ENCODE measurements around the gene PHC1. TPM values are rescaled to one million over a fixed set of nuclear protein-coding genes. Genes with fewer than 3 reads are reported as not detected.

Gene PHC1
- total RNA-seq, 2 donors from 2014 or later: 38.2 to 104 TPM

DNA sequence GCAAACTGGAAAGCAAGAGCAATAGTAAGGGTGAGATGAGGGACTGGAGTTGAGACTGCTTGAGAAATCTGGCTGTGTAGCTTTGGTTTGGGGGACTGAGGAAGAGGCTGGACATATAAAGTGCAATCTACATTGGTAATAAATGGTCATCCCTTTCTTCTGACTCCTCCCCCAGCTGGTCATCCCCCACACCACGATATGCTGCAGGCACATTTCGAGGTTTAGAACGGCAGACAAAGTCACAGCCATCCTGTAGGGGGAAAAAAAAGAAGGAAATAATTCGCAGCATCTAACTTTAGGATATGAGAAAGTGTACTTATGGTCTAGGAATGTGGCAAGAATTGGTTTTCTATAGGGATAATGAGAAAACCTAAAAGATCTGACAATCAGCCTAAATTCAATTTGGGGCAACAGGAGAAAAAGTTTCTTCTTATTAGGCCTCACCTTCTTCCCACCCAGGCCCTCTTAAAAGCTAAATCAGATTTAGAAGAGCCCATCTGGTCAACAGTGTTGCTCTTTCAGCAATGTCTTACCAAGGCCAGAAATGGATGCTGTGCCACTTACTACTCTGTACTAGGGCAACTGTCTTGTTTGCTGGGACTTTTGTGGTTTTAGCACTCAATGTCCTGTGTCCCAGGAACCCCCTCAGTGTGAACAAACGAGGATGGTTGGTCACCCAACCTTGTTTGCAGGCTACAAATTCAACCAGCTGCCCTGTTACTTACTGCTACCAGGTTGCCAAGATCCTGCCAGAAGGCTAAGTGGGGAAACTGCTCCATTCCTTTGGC, 27.6 kb downstream of the PHC1 start:
- no peaks in the 10 kb centered on the region for H3K27me3 ChIP-seq (replicated peaks; ENCODE audit: insufficient read depth)
- H3K4me3 ChIP-seq: no peak overlapping the region
- 75% methylated on average over 5 of the region's 5 CpGs for WGBS
- no peaks in the 10 kb centered on the region for H3K9me3 ChIP-seq
- H3K4me1 ChIP-seq (replicated peaks): no peaks in the 10 kb centered on the region
- no peak overlapping the region for H3K27ac ChIP-seq
- DNase-seq (ENCODE audit: low spot score): no peak
- intact Hi-C loops (cut with DNase I): no loop called here
- H3K36me3 ChIP-seq: peaks cover 4 to 13% of the 10 kb centered on the region in 2 donors
- TF ChIP-seq POLR2A (IDR thresholded peaks at IDR 0.05): no peak
- TF ChIP-seq, protein P1, sequence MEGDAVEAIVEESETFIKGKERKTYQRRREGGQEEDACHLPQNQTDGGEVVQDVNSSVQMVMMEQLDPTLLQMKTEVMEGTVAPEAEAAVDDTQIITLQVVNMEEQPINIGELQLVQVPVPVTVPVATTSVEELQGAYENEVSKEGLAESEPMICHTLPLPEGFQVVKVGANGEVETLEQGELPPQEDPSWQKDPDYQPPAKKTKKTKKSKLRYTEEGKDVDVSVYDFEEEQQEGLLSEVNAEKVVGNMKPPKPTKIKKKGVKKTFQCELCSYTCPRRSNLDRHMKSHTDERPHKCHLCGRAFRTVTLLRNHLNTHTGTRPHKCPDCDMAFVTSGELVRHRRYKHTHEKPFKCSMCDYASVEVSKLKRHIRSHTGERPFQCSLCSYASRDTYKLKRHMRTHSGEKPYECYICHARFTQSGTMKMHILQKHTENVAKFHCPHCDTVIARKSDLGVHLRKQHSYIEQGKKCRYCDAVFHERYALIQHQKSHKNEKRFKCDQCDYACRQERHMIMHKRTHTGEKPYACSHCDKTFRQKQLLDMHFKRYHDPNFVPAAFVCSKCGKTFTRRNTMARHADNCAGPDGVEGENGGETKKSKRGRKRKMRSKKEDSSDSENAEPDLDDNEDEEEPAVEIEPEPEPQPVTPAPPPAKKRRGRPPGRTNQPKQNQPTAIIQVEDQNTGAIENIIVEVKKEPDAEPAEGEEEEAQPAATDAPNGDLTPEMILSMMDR (IDR thresholded peaks at IDR 0.05): no peak
- no peak for TF ChIP-seq POLR2AphosphoS5 (IDR thresholded peaks at IDR 0.05)

DNA sequence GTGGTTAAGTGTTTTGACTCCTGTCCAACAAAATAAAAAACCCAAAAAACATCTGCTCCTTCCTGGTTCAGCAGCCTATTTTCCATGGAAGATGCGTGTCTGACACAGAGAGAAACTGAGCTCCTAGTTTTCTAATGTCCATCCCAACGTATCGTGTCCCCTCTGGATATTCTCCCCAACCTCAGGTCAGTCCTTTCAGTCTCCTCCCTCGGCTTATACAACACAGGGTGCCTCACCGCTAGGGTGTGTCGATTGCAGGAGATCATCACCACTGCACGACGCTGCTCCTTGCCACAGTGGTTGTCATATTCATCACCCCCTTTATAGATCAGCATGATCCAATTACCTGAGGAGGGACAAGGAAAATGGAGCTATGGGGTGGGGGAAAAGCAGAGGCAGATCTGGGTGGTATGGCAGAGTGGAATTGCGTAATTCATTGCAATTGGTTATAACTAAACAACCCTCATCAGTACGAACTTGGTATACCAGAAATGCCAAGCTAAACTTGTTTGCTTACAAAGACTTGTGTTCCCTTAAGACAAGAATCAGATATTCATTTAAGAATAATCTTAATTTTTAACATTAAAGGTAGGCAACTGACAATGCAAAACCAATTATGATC, 29.4 kb downstream of the PHC1 start:
- Histone ChIP-seq H3K4me1 (replicated peaks) (peaks cover 4% of the 10 kb centered on the region), H3K27ac (no peak overlapping the region), H3K36me3 (peaks cover 4 to 13% of the 10 kb centered on the region in 2 donors), H3K4me3 (no peak overlapping the region), H3K9me3 (no peaks in the 10 kb centered on the region), H3K27me3 (replicated peaks; ENCODE audit: insufficient read depth) (no peaks in the 10 kb centered on the region)
- TF ChIP-seq POLR2A (IDR thresholded peaks at IDR 0.05) (no peak), POLR2AphosphoS5 (IDR thresholded peaks at IDR 0.05) (no peak)
- TF ChIP-seq, protein P1 (IDR thresholded peaks at IDR 0.05): no peak
- intact Hi-C loops (cut with DNase I): no loop called here
- WGBS: 92% methylated on average over 10 of the region's 10 CpGs
- no peak for DNase-seq (ENCODE audit: low spot score)

DNA sequence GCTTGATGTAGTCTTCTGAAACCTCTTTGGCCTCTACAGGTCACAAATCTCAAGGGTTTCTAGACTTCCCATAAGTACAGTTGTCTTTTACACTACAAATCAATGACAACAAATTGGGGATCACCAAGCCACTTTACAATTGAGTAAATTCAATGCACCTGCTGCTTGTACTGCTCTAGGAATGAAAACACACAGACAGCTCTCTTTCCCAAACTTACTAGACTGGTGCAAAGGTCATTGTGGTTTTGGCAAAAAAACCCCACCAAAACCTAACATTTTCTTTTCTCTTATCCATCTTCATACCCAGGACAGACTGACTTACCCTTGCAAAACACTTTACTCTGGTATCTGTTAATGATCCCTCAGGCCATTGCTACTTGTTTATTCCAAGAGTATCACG, 32.4 kb downstream of the PHC1 start:
- Histone ChIP-seq H3K9me3 (no peaks in the 10 kb centered on the region), H3K27me3 (replicated peaks; ENCODE audit: insufficient read depth) (no peaks in the 10 kb centered on the region), H3K36me3 (peaks cover 4 to 8% of the 10 kb centered on the region in 2 donors), H3K4me3 (no peak overlapping the region), H3K27ac (no peak overlapping the region), H3K4me1 (replicated peaks) (peaks cover 4% of the 10 kb centered on the region)
- 73% methylated on average over 1 of the region's 1 CpG for WGBS
- TF ChIP-seq POLR2AphosphoS5 (IDR thresholded peaks at IDR 0.05) (no peak), POLR2A (IDR thresholded peaks at IDR 0.05) (no peak)
- TF ChIP-seq, protein P1 (IDR thresholded peaks at IDR 0.05): no peak
- intact Hi-C loops (cut with DNase I): no loop called here
- no peak for DNase-seq (ENCODE audit: low spot score)

DNA sequence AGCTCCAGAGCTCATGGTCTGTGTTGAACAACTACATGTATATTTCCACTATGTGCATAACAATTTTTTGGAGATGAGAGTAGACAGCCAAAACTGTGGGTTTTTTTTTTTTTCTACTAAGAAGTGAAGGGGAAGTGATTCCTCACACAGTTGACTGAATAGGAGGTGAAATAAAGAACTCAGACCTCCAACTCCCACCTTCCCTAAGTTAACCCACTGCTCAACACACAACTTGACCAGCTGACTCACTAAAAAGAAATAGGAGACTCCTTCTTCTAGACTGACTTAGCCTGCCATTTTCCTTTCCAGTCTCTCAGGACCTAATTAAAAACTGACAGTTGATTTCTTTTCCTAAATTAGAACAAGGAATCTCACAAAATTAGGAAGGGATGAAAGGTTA, 33.4 kb downstream of the PHC1 start:
- no peak overlapping the region for H3K27ac ChIP-seq
- no peaks in the 10 kb centered on the region for H3K27me3 ChIP-seq (replicated peaks; ENCODE audit: insufficient read depth)
- TF ChIP-seq, protein P1 (IDR thresholded peaks at IDR 0.05): no peak
- TF ChIP-seq POLR2A (IDR thresholded peaks at IDR 0.05): no peak
- no peak overlapping the region for H3K4me3 ChIP-seq
- no peaks in the 10 kb centered on the region for H3K9me3 ChIP-seq
- peaks cover 4% of the 10 kb centered on the region for H3K4me1 ChIP-seq (replicated peaks)
- intact Hi-C loops (cut with DNase I): no loop called here
- no peak for DNase-seq (ENCODE audit: low spot score)
- no peaks in the 10 kb centered on the region for H3K36me3 ChIP-seq
